GM21723 (cell line): ENCODE measurements around the gene RWDD2A.
A peak's percentile ranks its signal among the peaks of the same experiment; 100 is the strongest.

ENCODE experiments used
- ATAC-seq: cut with Tn5 transposase; IDR thresholded peaks from one replicate; pipeline ENCODE4 v1.9.1; 2021; ENCODE audit warnings: mild to moderate bottlenecking, moderate library complexity; ENCODE audit not compliant: unreplicated experiment

RWDD2A gene

DNA sequence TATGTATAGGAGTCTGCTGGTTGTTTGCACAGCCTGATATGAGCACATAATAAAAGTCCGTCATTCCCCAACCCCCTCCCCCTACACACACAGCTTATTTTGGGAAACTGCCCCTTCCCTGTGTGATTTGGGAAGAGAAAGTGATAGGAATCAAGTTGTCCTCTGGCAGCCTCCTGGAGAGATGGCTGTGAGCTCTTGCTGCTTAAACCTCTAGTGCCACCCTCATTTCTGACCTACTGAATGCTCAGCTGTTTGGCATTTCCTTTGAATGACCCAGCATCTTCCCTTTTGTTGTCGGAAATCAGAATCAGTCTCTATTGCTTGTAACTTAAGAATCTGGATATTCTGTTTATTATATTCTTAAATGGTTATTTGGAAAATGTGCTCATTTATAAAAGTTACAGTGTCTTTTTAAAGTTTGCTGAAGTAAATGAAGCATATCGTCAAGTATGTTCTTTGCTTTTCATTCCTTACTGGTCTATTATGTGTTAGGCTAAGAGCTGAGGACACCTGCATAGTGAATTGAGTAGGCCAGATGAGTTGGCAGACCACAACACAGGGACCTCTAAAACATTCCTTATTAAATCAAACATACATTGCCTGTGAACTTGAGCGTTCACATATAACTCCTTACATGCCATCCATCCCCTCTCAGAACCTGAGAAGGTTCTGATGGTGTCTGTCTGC, 5.5 kb downstream of the RWDD2A start:
- ATAC-seq, result no peak

DNA sequence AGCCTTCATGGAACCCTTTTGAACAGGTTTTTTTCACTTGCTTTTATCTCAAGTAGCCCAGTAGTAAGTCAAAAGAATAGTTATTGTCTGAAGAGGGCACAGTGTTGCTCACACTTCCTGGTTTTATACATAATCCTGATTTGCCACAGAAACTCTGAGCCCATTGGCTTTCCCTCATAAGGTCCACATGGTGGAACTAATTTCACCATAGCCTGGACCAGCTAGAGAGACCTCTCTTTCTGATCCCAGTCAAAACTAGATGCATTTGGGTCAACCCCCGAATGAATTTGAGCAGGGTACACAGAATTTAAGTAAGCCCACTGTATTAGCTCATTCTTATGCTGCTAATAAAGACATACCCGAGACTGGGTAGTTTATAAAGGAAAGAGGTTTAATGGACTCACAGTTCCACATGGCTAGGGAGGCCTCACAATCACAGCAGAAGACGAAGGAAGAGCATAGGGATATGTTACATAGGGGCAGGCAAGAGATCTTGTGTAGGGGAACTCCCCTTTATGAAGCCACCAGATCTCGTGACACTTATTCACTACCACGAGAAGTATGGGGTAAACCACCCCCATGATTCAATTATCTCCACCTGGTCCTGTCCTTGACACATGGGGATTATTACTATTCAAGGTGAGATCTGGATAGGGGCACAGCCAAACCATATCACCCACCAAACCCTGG, 6.2 kb downstream of the RWDD2A start:
- ATAC-seq, result peak; percentile 68

DNA sequence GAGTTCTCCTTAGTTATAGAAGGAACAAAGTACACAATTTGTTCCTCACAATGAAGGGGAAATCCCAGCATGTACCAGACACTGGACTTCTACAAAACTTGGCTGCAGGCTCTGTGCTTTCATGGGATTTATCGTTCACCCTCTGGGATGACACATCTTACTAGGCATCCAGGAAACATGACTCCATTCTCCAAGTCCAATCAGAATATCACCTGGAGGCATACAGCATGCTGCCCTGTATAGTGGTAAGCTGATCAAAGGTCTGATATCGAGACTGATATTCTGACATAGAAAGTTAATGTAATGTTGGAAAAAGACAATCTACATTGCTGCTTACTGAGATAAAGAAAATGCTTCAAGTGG, 6.7 kb downstream of the RWDD2A start:
- peak; percentile 14 for ATAC-seq

DNA sequence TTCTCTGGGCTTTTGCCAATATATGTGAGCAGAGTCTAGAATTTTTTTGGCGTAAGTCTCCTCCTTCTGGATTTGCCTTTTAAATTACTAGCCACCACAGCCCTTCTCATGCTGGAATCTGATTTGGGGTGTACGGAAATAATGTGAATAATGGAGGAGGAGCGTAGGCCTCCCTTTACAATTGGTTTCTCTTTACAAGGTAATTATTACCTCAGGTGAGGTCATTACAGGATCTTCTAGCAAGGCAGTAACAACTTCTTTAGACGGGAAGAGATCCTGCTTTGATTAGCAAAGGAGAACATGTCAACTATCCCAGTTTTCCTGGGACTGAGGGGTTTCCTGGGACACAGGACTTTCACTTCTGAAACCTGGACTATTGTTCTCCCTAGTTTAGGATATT, 8.9 kb downstream of the RWDD2A start:
- no peak for ATAC-seq

DNA sequence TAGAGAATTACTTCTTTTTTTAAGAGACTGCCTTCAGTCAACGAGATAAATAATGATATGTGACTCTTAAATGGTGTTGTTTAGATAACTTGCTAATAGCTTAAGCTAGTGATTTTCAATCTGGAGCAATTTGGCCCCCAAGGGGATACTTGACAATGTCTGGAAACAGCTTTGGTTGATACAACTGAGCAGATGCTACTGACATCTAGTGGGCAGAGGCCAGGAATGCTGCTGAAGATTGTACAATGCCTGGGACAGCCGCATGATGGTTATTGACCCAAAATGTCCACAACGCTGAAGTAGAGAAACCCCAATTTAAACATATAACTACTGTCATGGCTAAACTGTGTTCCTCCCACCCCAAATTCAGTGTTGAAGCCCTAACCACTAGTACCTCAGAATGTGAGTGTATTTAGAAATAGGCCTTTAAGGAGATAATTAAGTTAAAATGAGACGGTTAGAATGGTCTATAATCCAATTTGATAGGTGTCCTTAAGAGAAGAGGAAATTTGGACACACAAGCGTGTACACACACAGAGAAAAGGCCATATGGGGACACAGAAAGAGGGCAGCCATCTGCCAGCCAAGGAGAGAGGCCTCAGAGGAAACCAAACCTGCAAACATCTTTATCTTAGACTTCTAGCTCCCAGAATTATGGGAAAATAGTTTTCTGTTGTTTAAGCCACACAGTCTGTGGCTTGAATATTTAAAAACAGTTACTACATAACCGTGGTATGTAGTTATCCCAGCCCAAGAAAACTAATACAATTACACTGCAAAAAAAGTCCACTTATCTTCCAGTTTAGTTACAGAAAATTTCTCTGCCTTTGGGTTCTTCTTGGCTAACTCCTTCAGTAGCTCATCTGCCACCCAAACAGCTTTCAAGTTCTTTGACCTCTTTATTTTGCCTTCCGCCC, 22.2 kb downstream of the RWDD2A start:
- peak; percentile 100 for ATAC-seq

DNA sequence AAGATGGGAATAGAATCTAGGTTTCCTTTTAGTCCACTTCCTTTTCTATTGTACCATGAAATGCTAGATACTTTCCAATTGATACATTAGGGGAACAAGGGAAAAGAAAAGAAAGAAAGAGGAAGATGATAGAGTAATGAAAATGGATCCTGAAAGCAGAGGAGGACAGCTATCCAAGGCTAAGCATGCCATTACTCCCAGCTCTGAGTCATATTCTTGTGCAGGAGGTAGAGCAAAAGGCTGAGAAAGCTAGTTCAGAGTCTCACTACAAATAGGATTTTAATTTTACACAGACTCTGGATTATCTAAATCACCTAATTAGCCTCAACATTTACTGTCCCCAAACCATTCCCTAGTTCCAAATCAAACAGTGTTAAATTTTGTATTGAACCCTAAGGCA, 23.6 kb downstream of the RWDD2A start:
- no peak for ATAC-seq

DNA sequence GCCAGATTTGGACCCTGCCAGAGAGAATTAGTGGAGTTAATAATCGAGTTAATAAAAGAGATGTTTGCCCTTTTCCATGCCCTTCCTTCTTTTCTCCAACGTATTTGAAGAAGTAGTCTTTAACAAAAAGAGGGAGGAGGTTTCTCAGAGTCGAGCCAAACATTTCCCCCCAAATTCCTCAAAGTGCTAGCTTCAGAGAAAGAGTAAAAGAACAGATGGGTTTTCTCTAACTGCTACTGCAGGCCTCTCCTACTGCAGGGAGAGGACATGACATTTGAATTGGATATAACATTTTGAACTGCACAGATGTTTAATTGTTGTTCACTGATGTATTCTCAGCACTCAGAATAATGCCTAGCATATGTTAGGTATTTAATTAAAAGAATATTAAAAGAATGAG, 25.5 kb downstream of the RWDD2A start:
- ATAC-seq, result no peak

DNA sequence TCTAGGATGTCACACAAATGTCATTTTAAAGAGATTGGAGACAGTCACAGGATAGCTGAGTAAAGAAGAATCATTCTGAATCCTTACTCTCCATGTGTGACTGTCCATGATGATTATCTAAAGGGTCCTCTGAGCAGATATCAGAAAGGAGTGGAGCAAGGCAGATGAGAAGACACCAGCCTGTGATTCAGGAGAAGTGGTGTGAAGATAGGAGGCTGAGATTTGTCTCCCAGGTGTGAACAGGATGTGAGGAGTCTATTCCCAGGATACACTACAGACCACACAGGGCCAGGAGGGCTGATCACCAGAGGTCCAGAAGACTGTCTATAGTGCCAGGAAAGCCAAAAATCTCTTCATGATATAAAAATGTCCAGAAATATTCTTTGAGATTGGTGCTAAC, 27.0 kb downstream of the RWDD2A start:
- ATAC-seq, result no peak

DNA sequence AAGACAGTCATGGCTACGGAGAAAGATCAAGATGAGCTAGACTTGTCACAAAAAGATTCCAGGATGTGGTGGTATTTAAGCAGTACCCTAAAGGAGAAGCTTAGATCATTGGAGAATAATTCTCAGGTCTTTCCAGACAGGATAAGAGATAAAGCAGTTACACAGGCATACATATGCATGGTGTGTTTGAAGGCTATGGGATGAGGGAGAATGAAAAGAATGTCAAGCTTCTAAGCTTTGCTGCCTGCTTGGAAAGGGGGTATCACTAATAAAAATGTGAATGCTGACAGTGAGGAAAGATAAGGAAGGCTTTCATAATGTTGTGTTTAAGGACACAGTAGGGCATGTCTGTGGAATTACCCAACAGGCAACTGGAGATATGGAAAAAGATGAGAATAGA, 28.1 kb downstream of the RWDD2A start:
- ATAC-seq, result no peak

DNA sequence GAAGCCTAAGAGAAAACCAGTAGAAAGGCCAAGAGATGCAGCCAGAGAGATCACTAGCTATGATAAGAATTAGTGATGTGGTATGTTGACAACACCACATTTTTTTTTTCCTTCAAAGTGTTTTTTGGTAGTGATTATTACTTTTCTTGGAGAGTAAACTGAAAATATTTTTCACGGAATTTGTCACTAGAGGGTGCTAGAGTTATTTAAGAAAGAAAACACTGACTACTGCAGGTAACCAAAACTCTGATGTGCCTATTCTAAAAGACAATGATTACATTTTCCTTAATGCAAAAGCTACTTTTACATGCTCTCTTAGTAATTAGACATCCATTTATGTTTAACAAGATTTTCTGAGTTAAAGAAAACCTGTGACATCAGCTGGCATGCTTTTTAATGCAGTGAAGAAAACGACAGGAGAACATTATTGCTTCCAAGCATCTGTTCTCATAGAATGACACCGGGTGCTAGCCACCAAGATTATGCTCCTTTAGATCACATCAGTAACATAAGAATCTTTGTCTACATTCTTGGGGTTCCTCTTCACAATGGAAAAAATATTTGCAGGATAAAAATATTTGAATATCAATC, 28.8 kb downstream of the RWDD2A start:
- peak; percentile 66 for ATAC-seq

DNA sequence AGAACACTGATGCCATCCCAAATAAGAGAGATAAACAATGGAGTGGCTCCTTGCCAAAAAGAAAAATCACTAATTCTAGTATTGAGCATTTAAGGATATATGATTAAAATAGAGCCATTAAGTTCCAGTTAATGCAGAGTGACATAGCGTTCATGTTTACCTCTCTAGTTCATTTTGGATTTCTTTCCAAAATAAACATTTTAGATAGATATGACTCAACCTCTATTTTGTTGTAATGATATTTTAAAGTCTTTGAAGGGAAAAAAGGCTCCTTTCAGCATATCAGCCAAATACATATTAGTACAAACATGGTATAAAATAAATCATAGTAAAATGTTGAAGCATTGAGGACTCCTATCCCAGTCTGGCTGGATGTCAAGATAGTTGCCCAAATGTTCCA, 33.4 kb downstream of the RWDD2A start:
- no peak for ATAC-seq

DNA sequence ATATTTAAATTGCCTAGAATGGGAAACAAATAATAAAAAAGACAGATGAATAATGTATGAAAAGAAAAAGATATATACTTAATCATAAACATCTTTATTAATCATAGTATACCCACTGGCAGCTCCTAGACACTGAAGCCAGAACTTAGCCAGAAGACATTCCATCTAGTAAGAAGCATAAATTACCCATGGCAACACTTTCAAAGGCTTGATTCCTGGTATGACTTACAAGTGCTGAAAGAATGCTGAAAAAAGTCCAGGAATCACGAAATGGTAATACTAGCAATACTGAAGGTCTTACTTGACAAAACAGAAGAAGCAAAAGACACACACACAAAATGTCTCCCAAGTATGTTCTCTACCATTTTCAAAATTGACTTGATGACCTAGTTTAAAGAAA, 38.0 kb downstream of the RWDD2A start:
- ATAC-seq, result no peak

DNA sequence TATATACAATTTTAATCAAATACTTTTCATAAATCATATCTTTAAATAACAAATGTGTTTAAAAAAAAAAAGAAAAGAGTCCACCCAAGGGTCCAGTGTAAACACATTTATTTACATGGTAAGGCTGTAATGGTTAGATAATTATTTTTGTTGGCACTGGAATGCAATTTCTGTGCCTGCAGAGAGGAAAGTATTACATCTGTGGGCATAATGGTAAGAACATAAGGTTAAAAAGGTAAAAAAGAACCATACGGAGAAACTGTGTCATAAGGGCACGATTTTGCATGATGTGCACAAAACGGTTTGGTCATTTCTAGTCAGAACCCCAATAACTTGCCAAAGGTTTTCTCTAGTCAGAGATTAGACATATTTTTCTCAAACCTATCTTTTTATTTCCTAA, 54.3 kb downstream of the RWDD2A start:
- ATAC-seq, result no peak
